Measurements from ENCODE around the gene PCMT1.

DNA sequence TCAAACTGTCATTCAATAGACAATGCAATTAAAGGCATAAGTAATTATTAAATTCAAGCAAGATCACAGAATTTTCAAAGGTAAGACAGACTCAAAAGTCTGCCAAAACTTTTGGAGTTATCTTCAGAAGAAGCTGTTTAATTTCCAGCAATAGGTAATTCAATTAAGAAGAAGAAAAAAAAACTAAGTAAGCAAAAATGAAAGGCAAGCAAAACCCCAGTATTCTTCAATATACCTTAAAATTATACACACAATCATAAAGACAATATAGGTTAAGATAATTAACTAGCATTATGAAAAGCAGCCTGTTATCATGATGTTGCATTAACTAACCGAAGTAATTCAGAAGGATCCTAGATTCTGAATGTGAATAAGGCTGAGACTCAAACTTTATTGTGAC lies 35.1 kb upstream of the PCMT1 start:
- TF ChIP-seq, protein P1, sequence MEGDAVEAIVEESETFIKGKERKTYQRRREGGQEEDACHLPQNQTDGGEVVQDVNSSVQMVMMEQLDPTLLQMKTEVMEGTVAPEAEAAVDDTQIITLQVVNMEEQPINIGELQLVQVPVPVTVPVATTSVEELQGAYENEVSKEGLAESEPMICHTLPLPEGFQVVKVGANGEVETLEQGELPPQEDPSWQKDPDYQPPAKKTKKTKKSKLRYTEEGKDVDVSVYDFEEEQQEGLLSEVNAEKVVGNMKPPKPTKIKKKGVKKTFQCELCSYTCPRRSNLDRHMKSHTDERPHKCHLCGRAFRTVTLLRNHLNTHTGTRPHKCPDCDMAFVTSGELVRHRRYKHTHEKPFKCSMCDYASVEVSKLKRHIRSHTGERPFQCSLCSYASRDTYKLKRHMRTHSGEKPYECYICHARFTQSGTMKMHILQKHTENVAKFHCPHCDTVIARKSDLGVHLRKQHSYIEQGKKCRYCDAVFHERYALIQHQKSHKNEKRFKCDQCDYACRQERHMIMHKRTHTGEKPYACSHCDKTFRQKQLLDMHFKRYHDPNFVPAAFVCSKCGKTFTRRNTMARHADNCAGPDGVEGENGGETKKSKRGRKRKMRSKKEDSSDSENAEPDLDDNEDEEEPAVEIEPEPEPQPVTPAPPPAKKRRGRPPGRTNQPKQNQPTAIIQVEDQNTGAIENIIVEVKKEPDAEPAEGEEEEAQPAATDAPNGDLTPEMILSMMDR (IDR thresholded peaks at IDR 0.05): no peak
- no peak for TF ChIP-seq EZH2 (IDR thresholded peaks at IDR 0.05; ENCODE audit: borderline replicate concordance, insufficient read depth, low read depth, low read length, poor library complexity, severe bottlenecking)
